Measurements from ENCODE around the gene WDR17.
"Not testable (repeated sequence)": the region's sequence is repeated elsewhere in the genome, so short reads cannot be mapped to it uniquely, and the experiment has no call there.

The WDR17 gene

DNA sequence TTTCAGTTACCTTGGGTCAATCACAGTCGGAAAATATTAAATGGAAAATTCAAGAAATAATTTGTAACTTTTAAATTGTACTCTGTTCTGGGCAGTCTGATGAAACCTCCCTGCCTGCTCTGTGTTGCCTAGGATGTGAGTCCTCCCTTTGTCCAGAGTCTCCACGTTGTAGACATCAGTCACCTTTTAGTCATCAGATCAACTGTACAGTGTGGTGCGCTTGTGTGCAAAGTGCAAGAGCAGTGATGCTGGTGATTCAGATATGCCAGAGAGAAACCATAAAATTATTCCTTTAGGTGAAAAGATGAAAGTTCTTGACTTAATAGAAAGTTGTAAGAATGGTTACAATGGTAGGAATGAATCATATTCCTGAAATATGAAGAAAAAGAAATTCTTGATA, 128.3 kb downstream of the WDR17 start:
- no peak for DNase-seq

- peak; percentile 95 for DNase-seq
These were observed 129.7 kb downstream of the WDR17 start, which contains the start of gene SPATA4 for GRCh38 chr4:176195184-176195978. SPATA4 (minus strand) TSS chr4:176195585; CDS start chr4:176195562, 23 bp downstream.

DNA sequence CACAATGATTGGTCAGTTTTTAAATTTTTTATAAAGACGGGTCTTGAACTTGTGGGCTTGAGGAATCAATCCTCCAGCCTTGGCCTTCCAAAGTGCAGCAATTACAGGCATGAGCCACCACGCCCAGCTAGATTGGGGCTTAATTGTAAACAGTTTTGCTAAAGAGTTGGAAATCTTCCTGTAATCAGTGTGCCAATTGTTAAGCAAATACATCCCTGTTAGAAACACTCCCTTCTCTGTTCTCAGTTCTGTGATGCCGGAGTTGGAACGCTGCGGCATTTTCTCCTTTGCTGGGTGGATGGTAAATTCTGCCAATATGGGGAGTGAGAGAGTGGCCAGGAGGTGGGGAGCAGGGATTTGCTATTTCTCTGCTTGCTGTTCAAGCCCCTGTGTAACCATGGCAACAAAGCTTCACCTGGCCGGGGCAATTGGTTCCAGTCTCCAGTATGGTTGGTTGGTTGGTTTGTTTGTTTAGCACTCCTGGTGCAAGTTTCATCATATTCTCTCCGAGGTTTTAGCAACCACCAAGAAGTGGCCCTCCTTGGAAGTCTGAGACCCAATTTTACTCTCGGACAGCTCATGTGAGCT, 132.8 kb downstream of the WDR17 start:
- no peak for DNase-seq

DNA sequence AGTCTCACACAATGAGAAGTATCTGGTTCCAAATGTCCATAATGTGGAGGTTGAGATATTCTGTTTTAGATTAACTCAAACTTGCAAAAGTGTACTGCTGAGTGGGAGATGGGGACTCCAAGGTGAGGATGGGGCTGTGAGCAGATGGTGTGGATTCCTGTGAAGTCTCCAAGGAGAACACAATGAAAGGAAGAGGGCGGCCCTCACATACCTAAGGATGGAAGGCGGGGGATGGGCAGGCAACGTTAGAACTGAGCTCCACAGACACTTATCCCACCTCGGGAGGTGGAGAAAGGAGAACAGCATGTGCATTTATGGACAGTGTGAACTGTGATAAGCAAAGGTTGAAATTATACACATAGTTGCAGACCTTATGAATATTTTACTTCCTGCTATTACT, 139.7 kb downstream of the WDR17 start:
- DNase-seq, result no peak

GRCh38 chr4:176207839-176208238, 142.2 kb downstream of the WDR17 start:
- DNase-seq, result no peak

DNA sequence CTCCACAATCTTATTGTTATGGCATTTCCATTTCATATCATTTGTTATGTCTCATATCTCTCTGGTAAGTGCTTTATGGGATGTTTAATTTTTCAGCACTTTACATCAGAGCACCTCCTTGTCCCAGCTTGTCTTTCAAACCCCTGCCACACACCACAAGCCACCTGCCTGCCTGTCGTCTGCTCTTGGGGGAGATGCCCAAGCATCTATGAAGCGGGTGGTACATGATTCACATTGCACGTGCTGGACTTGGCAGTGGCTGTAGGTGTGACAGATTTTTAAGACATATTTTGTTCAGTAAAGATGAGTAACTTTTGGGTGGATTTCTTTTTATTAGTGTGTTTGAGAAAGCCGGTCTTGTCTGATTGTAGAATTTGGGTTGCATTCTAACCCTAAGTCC, 143.9 kb downstream of the WDR17 start:
- DNase-seq, result no peak

GRCh38 chr4:176210101-176210500, 144.5 kb downstream of the WDR17 start:
- DNase-seq, result no peak

DNA sequence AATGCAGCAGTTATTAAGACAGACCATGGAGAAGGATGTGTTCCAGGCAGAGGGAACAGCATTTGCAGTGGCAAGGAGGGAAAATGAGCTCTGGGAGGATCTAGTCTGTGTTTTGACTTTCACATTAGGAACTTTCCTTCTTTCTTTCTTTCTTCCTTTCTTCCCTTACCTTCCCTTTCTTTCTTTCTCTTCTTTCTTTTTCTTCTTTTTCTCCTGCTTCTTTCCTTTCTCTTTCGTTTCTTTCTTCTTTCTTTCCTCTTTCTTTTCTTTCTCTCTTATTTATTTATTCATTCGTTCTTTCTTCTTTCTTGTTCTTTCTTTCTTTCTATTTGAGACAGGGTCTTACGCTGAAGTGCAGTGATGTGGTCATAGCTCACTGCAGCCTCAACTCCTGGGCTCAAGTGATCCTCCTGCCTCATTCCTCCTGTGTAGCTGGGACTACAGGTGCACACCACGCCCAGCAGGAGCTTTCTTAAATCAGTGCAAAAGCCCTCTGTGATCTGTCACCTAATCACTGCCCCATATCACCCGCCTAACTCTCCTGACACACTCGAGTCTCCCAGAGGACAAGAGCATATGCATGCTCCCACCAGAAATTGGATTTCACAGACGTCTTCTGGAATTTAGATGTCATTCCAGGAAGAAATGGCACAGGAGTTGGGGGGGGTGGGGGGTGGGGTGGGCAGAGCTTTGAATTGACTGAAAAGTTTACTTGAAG, 145.1 kb downstream of the WDR17 start:
- no peak for DNase-seq

GRCh38 chr4:176212351-176212750, 146.7 kb downstream of the WDR17 start:
- not testable (repeated sequence) for DNase-seq

DNA sequence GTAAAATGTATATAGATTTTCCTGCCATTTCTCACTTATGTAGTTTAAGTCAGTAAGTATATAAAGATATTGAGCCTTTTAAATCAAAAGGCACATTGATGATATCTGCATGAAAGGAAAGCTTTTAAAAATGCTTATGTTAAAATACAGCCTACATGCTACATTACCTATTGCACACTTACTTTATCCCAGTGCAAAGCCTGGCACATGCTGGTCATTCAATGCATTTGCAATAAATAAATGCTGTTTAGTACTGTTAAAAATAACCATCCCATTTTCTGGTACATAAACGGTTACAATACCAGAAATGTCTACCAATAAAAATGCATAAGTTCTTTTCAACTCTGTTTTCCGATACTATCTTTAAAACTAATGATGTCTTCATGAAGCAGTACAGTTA, 151.9 kb downstream of the WDR17 start:
- no peak for DNase-seq

- DNase-seq, result no peak
These were observed 156.5 kb downstream of the WDR17 start for GRCh38 chr4:176222149-176222548.

DNA sequence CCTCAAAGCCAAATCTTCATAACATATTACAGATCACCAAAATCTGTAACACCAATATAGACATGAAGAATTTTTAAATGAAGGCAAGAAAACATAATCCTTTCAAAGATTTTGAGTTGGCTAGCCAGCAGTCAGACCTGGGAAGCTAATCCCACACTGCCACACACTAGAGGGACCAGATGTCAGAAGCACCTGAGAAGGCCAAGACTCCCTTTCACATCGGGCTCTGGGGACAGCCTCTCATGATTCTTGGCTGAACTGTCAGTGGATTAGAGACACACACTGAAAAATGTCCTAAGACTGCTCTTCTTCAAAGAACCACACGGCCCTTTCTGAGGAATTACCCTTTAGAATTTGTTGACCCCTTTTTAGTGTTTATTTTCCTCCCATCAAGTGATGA, 157.9 kb downstream of the WDR17 start:
- no peak for DNase-seq

DNA sequence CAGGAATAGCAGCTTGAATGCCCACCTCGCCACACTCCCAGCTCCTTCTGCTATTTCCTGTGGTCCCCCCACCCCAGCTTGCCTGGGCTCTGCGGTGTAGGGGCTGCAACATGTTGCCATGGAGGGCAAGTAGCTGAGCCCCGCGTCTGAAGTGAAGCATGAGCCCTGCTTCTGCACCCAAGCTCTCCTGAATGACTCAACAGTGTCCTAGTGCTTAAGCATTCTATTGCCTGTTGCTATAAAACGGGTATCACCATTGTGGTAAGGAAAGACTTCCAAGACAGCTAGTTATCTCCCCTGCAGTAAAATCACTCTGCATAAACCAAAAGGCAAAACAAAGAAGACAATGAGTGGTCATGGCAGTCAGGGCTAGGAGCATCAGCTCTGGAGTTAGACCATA, 161.1 kb downstream of the WDR17 start:
- no peak for DNase-seq

- no peak for DNase-seq
These were observed 164.0 kb downstream of the WDR17 start for GRCh38 chr4:176229645-176230044.
